ENCODE data around the gene TEX12. TPM values are rescaled to one million over a fixed set of nuclear protein-coding genes. Genes with fewer than 3 reads are reported as not detected.
"Not testable (repeated sequence)": the region's sequence is repeated elsewhere in the genome, so short reads cannot be mapped to it uniquely, and the experiment has no call there.

The TEX12 gene
- total RNA-seq = not detected

GRCh38 chr11:112167145-112167544 lies at the start of gene TEX12:
Gene TEX12, plus strand, starts transcription at chr11:112167372. Its CDS starts 1,897 bp downstream, at chr11:112169269.
- ChIA-PET CTCF (interaction anchor here (0.6 to 1.0 kb wide), 2 partner anchors 10 to 1667 kb away, joined by 3 read pairs; no protein-coding TSS in a partner anchor), POLR2A (no interaction called here)

- POLR2A ChIA-PET = no interaction called here
- CTCF ChIA-PET = interaction anchor here (0.6 kb wide), 1 partner anchor 1618 kb away, joined by 3 read pairs; no protein-coding TSS in a partner anchor
Observed at GRCh38 chr11:112118176-112118575, 49.0 kb upstream of the TEX12 start.

GRCh38 chr11:112121981-112122615 lies 45.1 kb upstream of the TEX12 start:
- POLR2A ChIA-PET = no interaction called here
- CTCF ChIA-PET = no interaction called here

- POLR2A ChIA-PET = no interaction called here
- CTCF ChIA-PET = no interaction called here
Observed at GRCh38 chr11:112123129-112123528, 44.0 kb upstream of the TEX12 start.

- CTCF ChIA-PET = no interaction called here
- POLR2A ChIA-PET = no interaction called here
Observed at GRCh38 chr11:112127056-112127455, 40.1 kb upstream of the TEX12 start.

- ChIA-PET CTCF (no interaction called here), POLR2A (no interaction called here)
Observed at GRCh38 chr11:112128483-112129121, 38.6 kb upstream of the TEX12 start.

- CTCF ChIA-PET = interaction anchor here (1.2 kb wide), 1 partner anchor 16 kb away, joined by 3 read pairs; no protein-coding TSS in a partner anchor
Observed at GRCh38 chr11:112129656-112130055, 37.5 kb upstream of the TEX12 start.

GRCh38 chr11:112132737-112133136 lies 34.4 kb upstream of the TEX12 start:
- POLR2A ChIA-PET = no interaction called here
- CTCF ChIA-PET = no interaction called here

More at GRCh38 chr11:112129656-112130055, 37.5 kb upstream of the TEX12 start:
- POLR2A ChIA-PET = no interaction called here

- ChIA-PET CTCF (no interaction called here), POLR2A (no interaction called here)
Observed at GRCh38 chr11:112134473-112134872, 32.7 kb upstream of the TEX12 start.

GRCh38 chr11:112143597-112143996 lies 23.6 kb upstream of the TEX12 start:
- POLR2A ChIA-PET = no interaction called here
- CTCF ChIA-PET = interaction anchor here (1.0 kb wide), 1 partner anchor 13 kb away, joined by 3 read pairs; no protein-coding TSS in a partner anchor

GRCh38 chr11:112150517-112150916 lies 16.7 kb upstream of the TEX12 start:
- CTCF ChIA-PET = no interaction called here

GRCh38 chr11:112156153-112156955 lies 10.8 kb upstream of the TEX12 start:
- POLR2A ChIA-PET = no interaction called here
- CTCF ChIA-PET = interaction anchor here (0.6 to 1.5 kb wide), 3 partner anchors 11 to 43 kb away, joined by 3 read pairs; partner anchors contain the start of gene TEX12

More at GRCh38 chr11:112150517-112150916, 16.7 kb upstream of the TEX12 start:
- POLR2A ChIA-PET = interaction anchor here (1.0 kb wide), 1 partner anchor 1721 kb away, joined by 3 read pairs; no protein-coding TSS in a partner anchor

- ChIA-PET CTCF (interaction anchor here (0.9 to 1.5 kb wide), 3 partner anchors 10 to 44 kb away, joined by 3 read pairs; partner anchors contain the start of gene TEX12), POLR2A (no interaction called here)
Observed at GRCh38 chr11:112156956-112157766, 10.0 kb upstream of the TEX12 start.

GRCh38 chr11:112159098-112160065 lies 7.8 kb upstream of the TEX12 start:
- ChIA-PET POLR2A (no interaction called here), CTCF (interaction anchor here (1.3 kb wide), 1 partner anchor 45 kb away, joined by 3 read pairs; no protein-coding TSS in a partner anchor)

GRCh38 chr11:112160091-112160848 lies 6.9 kb upstream of the TEX12 start:
- ChIA-PET CTCF (interaction anchor here (1.3 kb wide), 1 partner anchor 46 kb away, joined by 3 read pairs; no protein-coding TSS in a partner anchor), POLR2A (no interaction called here)

- ChIA-PET POLR2A (no interaction called here), CTCF (no interaction called here)
Observed at GRCh38 chr11:112161012-112161411, 6.2 kb upstream of the TEX12 start.

- POLR2A ChIA-PET, CTCF ChIA-PET: not testable (repeated sequence)
Observed at GRCh38 chr11:112162200-112162599, 5.0 kb upstream of the TEX12 start.
